T-helper 17 cell (primary cell): ENCODE data around the gene JPH3. TPM values are rescaled to one million over a fixed set of nuclear protein-coding genes. Genes with fewer than 3 reads are reported as not detected.
"Not testable (repeated sequence)": the region's sequence is repeated elsewhere in the genome, so short reads cannot be mapped to it uniquely, and the experiment has no call there.

Source experiments
- ATAC-seq: fragments of 150-1000 bp; cut with Tn5 transposase; 2 replicates; pipeline ENCODE4 v1.10.0; 2021; ENCODE audit warnings: mild to moderate bottlenecking, moderate library complexity
- DNase-seq, 3 donors: peaks; one replicate each; pipeline versions ENCODE4 v3.0.0 to v3.0.0-alpha.2; 2020 to 2021
- H3K9me3 ChIP-seq: one replicate; pipeline ENCODE4 v1.7.0; 2013; ENCODE audit warnings: low read length, mild to moderate bottlenecking; ENCODE audit not compliant: control insufficient read depth, poor library complexity, severe bottlenecking
- H3K27ac Mint-ChIP-seq: one replicate; pipeline ENCODE4 v1.8.0; 2022; ENCODE audit warnings: mild to moderate bottlenecking, moderate library complexity, mixed read lengths
- H3K27me3 Mint-ChIP-seq: one replicate; pipeline ENCODE4 v1.8.0; 2022; ENCODE audit warnings: mixed read lengths
- H3K36me3 Mint-ChIP-seq: one replicate; pipeline ENCODE4 v1.8.0; 2022; ENCODE audit warnings: low read depth, mixed read lengths
- H3K4me1 Mint-ChIP-seq: one replicate; pipeline ENCODE4 v1.8.0; 2022; ENCODE audit warnings: mild to moderate bottlenecking, mixed read lengths
- H3K4me3 Mint-ChIP-seq: one replicate; pipeline ENCODE4 v1.8.0; 2022; ENCODE audit warnings: mild to moderate bottlenecking, moderate library complexity, mixed read lengths
- total RNA-seq, 4 donors: library from RNA in 2 of 4; stranded (reverse) in 2 of 4; gene quantifications; one replicate each; pipeline ENCODE4 v1.2.3 and lab custom pipeline; 2022 to 2026

The JPH3 gene
- total RNA-seq, 2 donors from 2014 or later: 0.08 TPM; not detected in 1

DNA sequence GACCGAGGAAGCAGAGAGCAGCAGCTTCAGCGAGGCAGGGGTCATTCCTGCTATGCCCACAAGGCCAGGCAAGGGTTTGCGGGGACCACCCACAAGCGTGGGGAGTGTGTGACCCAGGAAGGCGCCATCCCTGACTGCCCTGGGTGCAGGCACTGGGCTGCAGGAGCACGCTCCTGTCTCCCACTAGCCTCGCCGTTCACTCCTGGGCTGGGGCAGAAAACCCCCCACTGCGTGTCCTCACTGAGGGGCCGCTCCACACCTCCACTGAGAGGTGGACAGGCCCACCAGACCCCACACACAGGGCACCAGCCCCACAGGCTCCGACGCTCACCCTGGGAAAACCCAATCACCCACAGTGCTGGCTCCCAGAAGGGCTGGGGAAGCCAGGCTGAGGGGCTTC is 107.4 kb downstream of the JPH3 start:
- ATAC-seq (no peak), DNase-seq (no peak)
- H3K4me3 Mint-ChIP-seq: no peak overlapping the region
- H3K27me3 Mint-ChIP-seq: no peaks in the 10 kb centered on the region
- no peaks in the 10 kb centered on the region for H3K36me3 Mint-ChIP-seq
- H3K27ac Mint-ChIP-seq: no peak overlapping the region
- peaks cover 13% of the 10 kb centered on the region for H3K4me1 Mint-ChIP-seq
- H3K9me3 ChIP-seq: no peaks in the 10 kb centered on the region

DNA sequence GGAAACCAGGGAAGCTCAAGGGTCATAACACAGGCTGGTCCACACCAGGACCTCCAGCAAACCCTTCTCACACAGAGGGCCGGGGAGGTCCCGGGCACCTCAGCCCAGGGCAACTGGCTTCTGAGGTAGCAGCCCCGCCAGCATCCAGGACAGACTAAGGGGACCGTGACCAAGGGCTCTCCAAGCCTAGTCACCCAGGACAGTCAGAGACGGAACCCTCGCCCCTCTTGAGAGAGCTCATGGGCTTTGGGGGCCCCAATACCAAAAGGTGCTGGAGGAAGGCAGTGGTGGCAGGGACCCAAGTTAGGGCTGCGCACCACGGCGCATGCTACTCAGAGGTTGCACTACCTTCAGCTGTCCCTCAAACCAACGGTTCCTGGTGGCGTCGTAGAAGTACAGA is 108.6 kb downstream of the JPH3 start:
- no peak overlapping the region for H3K27ac Mint-ChIP-seq
- no peaks in the 10 kb centered on the region for H3K27me3 Mint-ChIP-seq
- no peak overlapping the region for H3K4me3 Mint-ChIP-seq
- peaks cover 20% of the 10 kb centered on the region for H3K4me1 Mint-ChIP-seq
- H3K36me3 Mint-ChIP-seq: peaks cover 4% of the 10 kb centered on the region
- no peaks in the 10 kb centered on the region for H3K9me3 ChIP-seq
- ATAC-seq: no peak
- DNase-seq: no peak

DNA sequence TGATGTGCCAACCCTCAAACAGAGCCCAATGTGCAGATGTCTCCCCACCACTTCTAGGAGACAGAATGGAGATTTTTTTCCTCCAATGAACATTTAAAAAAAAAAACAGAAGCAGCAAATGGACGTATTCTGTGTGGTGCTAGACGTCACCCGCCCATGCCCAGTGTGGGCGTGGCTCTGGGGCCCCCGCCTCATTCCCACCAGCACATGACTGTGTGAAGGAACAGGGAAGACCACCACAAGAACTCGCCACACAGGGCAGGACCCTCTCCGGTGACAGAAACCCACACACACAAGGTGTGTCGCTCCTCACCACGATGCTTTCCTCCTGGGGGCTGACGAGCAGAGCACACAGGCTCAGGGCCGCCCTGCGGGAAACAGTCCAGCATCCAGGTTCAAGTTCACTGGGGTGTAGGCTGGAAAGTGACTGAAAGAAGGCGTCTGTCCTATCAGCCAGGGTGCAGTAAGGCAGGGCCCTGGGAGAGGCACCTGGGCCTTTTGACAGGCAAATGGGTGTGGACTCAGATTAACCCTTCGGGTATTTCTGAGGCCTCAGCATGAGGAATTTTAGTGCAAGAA is 110.0 kb downstream of the JPH3 start:
- no peak for ATAC-seq
- no peak for DNase-seq
- H3K4me1 Mint-ChIP-seq: peaks cover 22% of the 10 kb centered on the region
- H3K36me3 Mint-ChIP-seq: peaks cover 4% of the 10 kb centered on the region
- H3K27ac Mint-ChIP-seq: peak overlapping the region; percentile 90
- no peaks in the 10 kb centered on the region for H3K27me3 Mint-ChIP-seq
- H3K9me3 ChIP-seq: no peaks in the 10 kb centered on the region
- no peak overlapping the region for H3K4me3 Mint-ChIP-seq

DNA sequence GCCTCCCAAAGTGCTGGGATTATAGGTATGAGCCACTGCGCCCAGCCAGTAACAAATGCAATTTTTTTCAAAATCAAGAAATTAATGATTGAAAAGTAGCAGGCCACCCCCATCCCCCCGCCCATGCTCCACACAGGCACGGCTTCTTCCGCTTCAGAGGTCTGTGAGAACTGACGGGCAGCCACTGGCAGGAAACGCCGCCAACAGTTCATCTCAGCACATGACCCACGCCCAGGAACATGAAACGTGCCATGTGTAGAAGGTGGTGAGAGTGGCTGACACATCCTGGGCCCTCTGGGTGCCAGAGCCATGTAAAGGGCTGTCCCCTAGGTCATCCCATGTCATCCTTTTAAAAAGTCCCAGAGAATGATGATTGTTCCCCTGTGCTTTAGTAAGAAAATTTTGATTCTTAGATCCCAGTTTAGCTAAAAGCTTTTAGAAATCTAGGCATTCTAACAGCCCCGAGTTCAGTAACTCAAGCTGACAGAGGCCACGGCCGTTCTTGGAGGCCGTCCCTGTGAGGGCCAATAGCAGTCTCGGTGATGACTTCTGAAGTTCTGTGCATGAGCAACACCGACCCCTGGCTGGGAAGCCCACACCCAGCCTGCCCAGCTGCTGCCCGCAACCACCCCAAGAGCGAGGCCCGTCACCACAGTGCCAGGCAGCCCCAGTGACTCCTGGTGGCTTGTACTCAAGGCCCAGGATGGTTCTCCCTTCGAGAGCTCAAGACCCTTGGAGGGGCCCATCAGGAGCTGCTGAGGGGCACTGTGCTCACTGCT is 111.3 kb downstream of the JPH3 start:
- DNase-seq (no peak), ATAC-seq (peak; percentile 92)
- H3K36me3 Mint-ChIP-seq: peaks cover 4% of the 10 kb centered on the region
- H3K27ac Mint-ChIP-seq: peak overlapping the region; percentile 90
- H3K27me3 Mint-ChIP-seq: no peaks in the 10 kb centered on the region
- peaks cover 23% of the 10 kb centered on the region for H3K4me1 Mint-ChIP-seq
- H3K4me3 Mint-ChIP-seq: peak overlapping the region; percentile 50
- no peaks in the 10 kb centered on the region for H3K9me3 ChIP-seq

DNA sequence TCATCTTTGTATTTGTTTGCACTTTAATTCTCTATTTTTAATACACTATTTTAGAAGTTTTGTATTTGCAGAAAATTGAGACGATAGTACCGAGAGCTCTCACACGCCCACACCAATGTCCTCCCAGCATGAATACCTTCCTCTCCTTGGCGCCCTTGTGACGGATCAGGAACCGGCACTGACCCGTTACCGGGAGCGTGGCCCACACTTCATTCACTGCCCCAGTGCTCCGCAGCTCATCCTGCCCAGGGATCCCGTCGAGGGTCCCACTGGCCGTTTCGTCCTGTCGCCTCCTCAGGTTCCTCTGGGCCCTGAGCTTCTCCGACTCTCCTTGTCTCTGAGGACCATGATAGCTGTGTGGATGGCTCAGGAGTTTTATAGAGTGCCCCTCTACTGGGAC is 112.9 kb downstream of the JPH3 start:
- Mint-ChIP-seq H3K27ac (peak overlapping the region; percentile 90), H3K4me3 (no peak overlapping the region)

DNA sequence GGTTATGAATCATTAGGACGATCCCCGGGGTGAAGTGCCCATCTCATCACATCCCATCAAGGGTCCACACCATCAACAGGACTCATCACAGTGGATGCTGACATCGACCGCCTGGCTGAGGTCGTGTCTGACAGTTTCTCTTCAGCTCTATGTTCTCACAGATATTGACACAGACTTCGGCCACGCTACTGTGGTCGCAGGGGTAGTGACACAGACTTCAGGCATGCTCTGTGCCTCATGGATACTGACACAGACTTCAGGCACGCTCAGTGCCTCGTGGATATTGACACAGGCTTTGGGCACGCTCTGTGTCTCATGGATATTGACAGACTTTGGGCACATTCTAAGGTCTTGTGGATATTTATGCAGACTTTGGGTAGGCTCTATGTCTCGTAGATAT is 113.3 kb downstream of the JPH3 start:
- Mint-ChIP-seq H3K36me3 (peaks cover 6% of the 10 kb centered on the region), H3K4me1 (peaks cover 23% of the 10 kb centered on the region), H3K4me3 (no peak overlapping the region), H3K27me3 (no peaks in the 10 kb centered on the region), H3K27ac (peak overlapping the region; percentile 90)
- no peak for ATAC-seq
- no peaks in the 10 kb centered on the region for H3K9me3 ChIP-seq
- no peak for DNase-seq

More for the DNA sequence above, 112.9 kb downstream of the JPH3 start:
- no peaks in the 10 kb centered on the region for H3K9me3 ChIP-seq
- H3K4me1 Mint-ChIP-seq: peaks cover 23% of the 10 kb centered on the region
- ATAC-seq (no peak), DNase-seq (no peak)
- H3K27me3 Mint-ChIP-seq: no peaks in the 10 kb centered on the region
- H3K36me3 Mint-ChIP-seq: peaks cover 6% of the 10 kb centered on the region

DNA sequence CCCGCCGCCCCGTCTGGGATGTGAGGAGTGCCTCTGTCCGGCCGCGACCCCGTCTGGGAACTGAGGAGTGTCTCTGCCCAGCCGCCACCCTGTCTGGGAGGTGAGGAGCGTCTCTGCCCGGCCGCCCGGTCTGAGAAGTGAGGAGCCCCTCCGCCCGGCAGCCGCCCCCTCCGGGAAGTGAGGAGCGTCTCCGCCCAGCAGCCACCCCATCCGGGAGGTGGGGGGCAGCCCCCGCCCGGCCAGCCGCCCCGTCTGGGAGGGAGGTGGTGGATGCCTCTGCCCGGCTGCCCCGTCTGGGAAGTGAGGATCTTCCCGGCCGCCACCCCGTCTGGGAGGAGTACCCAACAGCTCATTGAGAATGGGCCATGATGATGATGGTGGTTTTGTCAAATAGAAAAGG is 116.5 kb downstream of the JPH3 start:
- not testable (repeated sequence) for H3K36me3 Mint-ChIP-seq, H3K27ac Mint-ChIP-seq, H3K27me3 Mint-ChIP-seq, H3K4me3 Mint-ChIP-seq, ATAC-seq, DNase-seq, H3K9me3 ChIP-seq
- H3K4me1 Mint-ChIP-seq: peaks cover 27% of the 10 kb centered on the region

DNA sequence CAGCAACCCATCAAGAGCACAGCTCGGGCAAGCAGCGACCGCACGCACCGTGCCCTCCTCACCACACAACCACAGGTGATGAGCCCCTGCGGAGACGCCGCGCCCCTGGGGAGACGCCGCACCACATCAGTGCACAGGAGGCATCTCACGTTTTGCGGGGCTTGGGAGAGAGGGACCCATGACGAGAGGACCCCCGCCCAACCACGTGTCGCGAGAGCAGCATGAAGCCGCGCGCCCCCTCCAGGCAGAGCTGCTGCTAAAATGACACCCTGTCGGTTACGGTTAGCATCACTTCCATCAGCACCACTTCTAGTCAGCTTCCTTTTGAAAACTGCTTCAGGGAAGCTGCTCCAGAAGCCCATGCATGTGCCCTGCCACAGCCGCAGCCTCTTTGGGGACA is 118.1 kb downstream of the JPH3 start:
- Mint-ChIP-seq H3K27me3 (no peaks in the 10 kb centered on the region), H3K4me3 (no peak overlapping the region), H3K4me1 (peaks cover 16% of the 10 kb centered on the region), H3K36me3 (peaks cover 3% of the 10 kb centered on the region), H3K27ac (no peak overlapping the region)
- ATAC-seq (no peak), DNase-seq (no peak)
- H3K9me3 ChIP-seq: no peaks in the 10 kb centered on the region

DNA sequence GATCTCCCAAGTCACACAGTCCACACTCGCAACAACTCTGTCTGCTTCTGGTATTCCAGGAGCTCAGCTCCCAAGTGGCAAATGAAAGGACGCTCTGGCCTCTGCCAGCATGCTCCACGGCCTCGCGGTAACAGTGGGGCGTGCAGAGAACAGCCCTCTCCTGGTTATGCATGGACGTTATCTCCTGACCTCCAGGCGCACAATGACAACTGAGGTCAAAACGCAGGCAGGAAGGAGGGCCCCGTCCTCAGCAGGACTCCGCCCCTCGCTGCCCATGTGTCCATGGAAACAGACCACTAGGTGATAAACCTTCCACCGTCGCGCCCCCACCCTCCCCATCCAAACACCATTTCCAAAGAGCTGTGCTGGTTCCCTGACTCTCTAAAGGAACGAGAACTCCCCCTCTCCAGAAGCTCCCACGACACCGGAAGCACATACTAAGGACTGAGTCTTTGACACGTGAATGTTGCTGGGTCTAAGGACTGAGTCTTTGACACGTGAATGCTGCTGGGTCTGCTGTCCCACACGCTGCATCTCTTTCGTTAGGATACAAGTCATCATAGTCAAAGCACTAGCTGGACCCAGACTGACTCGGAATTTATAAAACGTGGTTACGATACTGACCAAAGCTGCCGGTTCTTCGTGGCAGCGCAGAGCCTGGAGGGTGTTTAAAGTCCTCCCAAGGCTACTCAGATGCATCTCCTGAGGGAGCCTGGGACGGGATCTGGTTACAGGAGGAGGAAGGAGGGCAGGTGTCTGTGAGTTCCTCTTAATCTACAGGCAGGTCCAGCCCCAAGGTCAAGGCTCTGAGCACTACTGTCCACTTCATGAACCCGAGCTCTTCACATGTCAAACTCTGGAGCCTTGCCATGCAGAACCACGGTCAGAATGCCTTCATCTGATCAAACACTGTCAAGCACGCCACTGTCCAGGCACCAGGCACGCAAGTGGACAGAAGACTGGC is 119.6 kb downstream of the JPH3 start:
- ATAC-seq (no peak), DNase-seq (no peak)
- H3K9me3 ChIP-seq: no peaks in the 10 kb centered on the region
- H3K4me1 Mint-ChIP-seq: peaks cover 11% of the 10 kb centered on the region
- H3K4me3 Mint-ChIP-seq: no peak overlapping the region
- H3K27ac Mint-ChIP-seq: no peak overlapping the region
- no peaks in the 10 kb centered on the region for H3K27me3 Mint-ChIP-seq
- peaks cover 2% of the 10 kb centered on the region for H3K36me3 Mint-ChIP-seq

DNA sequence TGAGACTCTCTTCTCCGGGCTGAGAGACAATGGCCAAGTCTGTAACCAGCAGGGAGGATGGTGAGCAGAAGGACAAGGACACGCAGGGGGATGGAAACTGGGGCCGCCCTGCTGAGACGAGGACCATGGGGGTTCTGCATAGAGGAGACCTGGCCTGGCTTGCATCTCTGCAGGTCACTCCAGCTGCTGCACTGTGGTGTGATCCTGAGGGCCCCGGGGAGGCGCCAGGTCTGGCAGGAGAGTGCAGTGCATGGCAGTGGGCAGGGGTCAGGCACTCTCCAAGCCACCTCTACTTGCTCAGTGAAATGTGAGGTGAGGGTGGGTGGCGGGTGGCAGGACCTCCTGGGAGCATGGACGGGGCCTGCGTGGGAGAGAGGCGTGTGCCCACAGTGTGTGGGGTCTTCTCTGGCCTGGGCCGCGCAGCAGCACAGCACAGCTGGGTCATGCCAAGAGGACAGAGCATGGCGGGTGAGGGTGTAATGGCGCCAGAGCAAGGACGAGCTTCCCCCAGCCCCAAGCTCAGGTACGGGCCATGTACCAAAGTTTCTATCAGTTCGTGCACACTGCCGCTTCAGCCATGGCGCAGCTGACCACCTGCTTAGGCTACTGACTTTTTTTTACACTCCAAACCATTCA is 120.4 kb downstream of the JPH3 start:
- Mint-ChIP-seq H3K4me1 (peaks cover 10% of the 10 kb centered on the region), H3K36me3 (peaks cover 4% of the 10 kb centered on the region), H3K4me3 (no peak overlapping the region), H3K27me3 (no peaks in the 10 kb centered on the region), H3K27ac (no peak overlapping the region)
- no peaks in the 10 kb centered on the region for H3K9me3 ChIP-seq
- DNase-seq (no peak), ATAC-seq (no peak)

DNA sequence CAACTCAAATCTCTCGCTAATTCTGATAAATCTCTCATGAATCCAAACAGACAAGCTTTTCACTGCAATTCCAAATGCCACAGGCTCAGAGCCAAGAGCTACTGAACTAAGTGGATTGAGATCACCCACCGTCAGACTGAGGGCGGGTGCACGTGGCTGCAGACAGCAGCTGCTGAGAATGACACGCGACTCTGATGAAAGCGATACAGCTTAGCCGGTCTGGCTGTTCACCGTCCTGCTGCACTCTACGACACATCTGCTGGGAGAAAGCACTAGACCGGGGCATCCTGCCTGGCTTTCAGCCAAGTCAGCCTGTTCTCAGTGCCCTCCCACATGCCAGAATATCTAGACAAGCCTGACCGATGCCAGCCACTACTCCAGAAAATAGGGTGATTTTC is 120.9 kb downstream of the JPH3 start:
- H3K4me1 Mint-ChIP-seq: peaks cover 7% of the 10 kb centered on the region
- H3K27ac Mint-ChIP-seq: no peak overlapping the region
- no peaks in the 10 kb centered on the region for H3K27me3 Mint-ChIP-seq
- ATAC-seq (no peak), DNase-seq (no peak)
- peaks cover 4% of the 10 kb centered on the region for H3K36me3 Mint-ChIP-seq
- H3K9me3 ChIP-seq: no peaks in the 10 kb centered on the region
- no peak overlapping the region for H3K4me3 Mint-ChIP-seq

DNA sequence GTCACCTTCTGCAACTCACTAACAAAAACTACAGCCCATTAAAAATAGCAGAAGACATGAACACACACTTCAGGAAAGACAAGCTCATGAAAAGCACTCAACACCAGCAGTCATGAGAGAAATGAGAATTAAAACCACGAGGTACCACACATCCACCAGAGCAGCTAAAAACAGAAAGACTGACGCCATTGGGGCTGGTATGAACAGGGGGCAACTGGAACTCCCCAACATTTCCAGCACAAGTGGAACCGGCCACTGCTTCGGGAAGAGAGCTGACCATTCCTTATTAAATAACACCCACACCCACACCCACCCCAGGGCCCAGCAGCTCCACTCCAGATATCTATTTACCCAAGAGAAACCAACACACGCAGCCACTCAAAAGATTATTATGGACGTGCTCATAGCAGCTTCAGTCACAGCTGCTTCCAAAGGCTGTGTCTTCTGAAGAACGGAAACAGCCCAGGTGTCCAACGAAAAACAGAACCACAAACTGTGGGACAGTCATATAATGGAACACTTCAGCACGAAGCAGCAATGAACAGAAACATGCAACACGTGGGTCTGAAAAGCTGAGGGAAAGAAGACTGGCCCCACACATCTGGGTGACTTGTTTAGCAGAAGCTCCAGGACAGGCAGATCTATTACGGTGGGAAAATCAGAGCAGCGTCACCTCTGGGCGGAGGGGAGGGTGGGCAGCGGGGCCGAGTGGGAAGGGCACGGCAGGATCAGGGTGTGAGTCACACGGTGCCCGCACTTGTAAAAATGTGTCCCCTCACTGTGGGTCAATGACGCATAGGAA is 122.4 kb downstream of the JPH3 start:
- H3K27ac Mint-ChIP-seq: peak overlapping the region; percentile 51
- no peaks in the 10 kb centered on the region for H3K9me3 ChIP-seq
- no peaks in the 10 kb centered on the region for H3K27me3 Mint-ChIP-seq
- DNase-seq (no peak), ATAC-seq (peak; percentile 27)
- H3K4me1 Mint-ChIP-seq: peaks cover 7% of the 10 kb centered on the region
- H3K36me3 Mint-ChIP-seq: peaks cover 4% of the 10 kb centered on the region
- no peak overlapping the region for H3K4me3 Mint-ChIP-seq
